HG02970 (cell line): ENCODE measurements around the gene PRDM16.

Experiments
- ATAC-seq: cut with Tn5 transposase; IDR thresholded peaks from one replicate; pipeline ENCODE4 v1.9.1; 2021; ENCODE audit warnings: mild to moderate bottlenecking, moderate library complexity, moderate number of reproducible peaks; ENCODE audit not compliant: unreplicated experiment, low FRiP score

PRDM16 gene

GRCh38 chr1:3096345-3096744 lies 27.3 kb downstream of the PRDM16 start:
- ATAC-seq = no peak

GRCh38 chr1:3097231-3097630 lies 28.2 kb downstream of the PRDM16 start:
- ATAC-seq = no peak

GRCh38 chr1:3097861-3098260 lies 28.9 kb downstream of the PRDM16 start:
- ATAC-seq = no peak

- ATAC-seq = no peak
These were observed 30.9 kb downstream of the PRDM16 start for GRCh38 chr1:3099861-3100260.

GRCh38 chr1:3101124-3101939 lies 32.3 kb downstream of the PRDM16 start:
- no peak for ATAC-seq

- ATAC-seq = no peak
These were observed 33.6 kb downstream of the PRDM16 start for GRCh38 chr1:3102641-3103040.

- ATAC-seq = no peak
These were observed 35.1 kb downstream of the PRDM16 start for GRCh38 chr1:3103967-3104677.

- no peak for ATAC-seq
These were observed 36.3 kb downstream of the PRDM16 start for GRCh38 chr1:3105167-3105863.

GRCh38 chr1:3106216-3106615 lies 37.2 kb downstream of the PRDM16 start:
- ATAC-seq = no peak

- no peak for ATAC-seq
These were observed 38.2 kb downstream of the PRDM16 start for GRCh38 chr1:3107201-3107600.

- no peak for ATAC-seq
These were observed 40.4 kb downstream of the PRDM16 start for GRCh38 chr1:3109355-3109754.

- no peak for ATAC-seq
These were observed 42.5 kb downstream of the PRDM16 start for GRCh38 chr1:3111348-3112021.

- ATAC-seq = no peak
These were observed 43.5 kb downstream of the PRDM16 start for GRCh38 chr1:3112526-3112925.

GRCh38 chr1:3113047-3113740 lies 44.2 kb downstream of the PRDM16 start:
- ATAC-seq = no peak

- no peak for ATAC-seq
These were observed 44.7 kb downstream of the PRDM16 start for GRCh38 chr1:3113741-3114056.

- no peak for ATAC-seq
These were observed 45.2 kb downstream of the PRDM16 start for GRCh38 chr1:3114131-3114744.

- ATAC-seq = no peak
These were observed 45.8 kb downstream of the PRDM16 start for GRCh38 chr1:3114846-3115245.

GRCh38 chr1:3115275-3116149 lies 46.5 kb downstream of the PRDM16 start:
- ATAC-seq = no peak

- ATAC-seq = no peak
These were observed 47.1 kb downstream of the PRDM16 start for GRCh38 chr1:3116150-3116510.
